Mucosa of stomach (tissue), 1 donor: ENCODE results near the gene NDUFS2.
A peak's percentile ranks its signal among the peaks of the same experiment; 100 is the strongest.

Source experiments
- H3K27me3 ChIP-seq: one replicate; pipeline ENCODE4 v1.7.0; 2013; ENCODE audit warnings: mild to moderate bottlenecking, low read length; ENCODE audit not compliant: control insufficient read depth, insufficient read depth
- H3K36me3 ChIP-seq: one replicate; pipeline ENCODE4 v1.7.0; 2013; ENCODE audit warnings: low read length; ENCODE audit not compliant: control insufficient read depth, insufficient read depth
- H3K4me1 ChIP-seq: one replicate; pipeline ENCODE4 v1.7.0; 2013; ENCODE audit warnings: mild to moderate bottlenecking, low read length; ENCODE audit not compliant: control insufficient read depth, insufficient read depth
- H3K4me3 ChIP-seq: one replicate; pipeline ENCODE4 v1.7.0; 2013; ENCODE audit warnings: low read length
- H3K9ac ChIP-seq: one replicate; pipeline ENCODE4 v1.7.0; 2013; ENCODE audit warnings: mild to moderate bottlenecking, low read length, moderate library complexity
- H3K9me3 ChIP-seq: one replicate; pipeline ENCODE4 v1.7.0; 2013; ENCODE audit warnings: mild to moderate bottlenecking, low read length, moderate library complexity; ENCODE audit not compliant: control insufficient read depth
- donor health status: Pancreatic carcinoma.

NDUFS2 gene

DNA sequence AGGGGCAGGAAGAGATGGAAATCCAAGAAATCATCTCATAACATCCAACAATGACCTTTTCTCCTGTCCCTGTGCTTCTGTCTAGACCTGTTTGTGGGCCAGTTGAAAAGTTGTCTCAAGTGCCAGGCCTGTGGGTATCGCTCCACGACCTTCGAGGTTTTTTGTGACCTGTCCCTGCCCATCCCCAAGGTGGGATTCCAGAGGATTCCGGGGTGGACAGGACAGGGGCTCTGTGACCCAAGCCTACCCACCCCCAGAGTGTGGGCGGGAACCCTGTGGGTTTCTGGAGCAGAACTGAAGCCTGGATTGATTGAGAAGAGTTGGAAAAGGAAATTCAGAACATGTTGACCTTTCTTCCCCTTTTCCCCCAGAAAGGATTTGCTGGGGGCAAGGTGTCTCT, 38.4 kb upstream of the NDUFS2 start:
- peaks cover 38% of the 10 kb centered on the region for H3K4me1 ChIP-seq
- H3K36me3 ChIP-seq = no peaks in the 10 kb centered on the region
- no peaks in the 10 kb centered on the region for H3K27me3 ChIP-seq
- no peak overlapping the region for H3K9ac ChIP-seq
- no peak overlapping the region for H3K4me3 ChIP-seq
- H3K9me3 ChIP-seq = no peaks in the 10 kb centered on the region

DNA sequence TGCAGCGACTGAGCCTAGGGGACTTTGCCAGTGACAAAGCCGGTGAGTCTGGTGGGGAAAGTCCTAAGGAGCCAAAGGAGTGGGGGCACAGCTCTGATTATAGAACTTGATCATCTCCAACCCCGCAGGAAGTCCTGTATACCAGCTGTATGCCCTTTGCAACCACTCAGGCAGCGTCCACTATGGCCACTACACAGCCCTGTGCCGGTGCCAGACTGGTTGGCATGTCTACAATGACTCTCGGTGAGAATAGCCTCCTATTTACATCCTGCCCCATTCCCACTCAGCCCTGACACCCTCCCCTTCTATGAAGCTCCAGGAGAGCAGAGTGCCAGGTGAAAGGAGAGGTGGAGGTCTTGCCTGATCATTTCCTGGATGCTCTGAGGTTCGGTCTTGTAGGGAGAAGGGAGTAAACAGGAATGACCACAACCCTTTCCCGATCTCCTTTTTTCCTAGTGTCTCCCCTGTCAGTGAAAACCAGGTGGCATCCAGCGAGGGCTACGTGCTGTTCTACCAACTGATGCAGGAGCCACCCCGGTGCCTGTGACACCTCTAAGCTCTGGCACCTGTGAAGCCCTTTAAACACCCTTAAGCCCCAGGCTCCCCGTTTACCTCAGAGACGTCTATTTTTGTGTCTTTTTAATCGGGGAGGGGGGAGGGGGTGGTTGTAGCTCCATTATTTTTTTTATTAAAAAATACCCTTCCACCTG, 37.1 kb upstream of the NDUFS2 start:
- Histone ChIP-seq H3K9ac (peak overlapping the region; percentile 81), H3K36me3 (no peaks in the 10 kb centered on the region), H3K27me3 (no peaks in the 10 kb centered on the region), H3K4me3 (peak overlapping the region; percentile 43), H3K4me1 (peaks cover 30% of the 10 kb centered on the region), H3K9me3 (no peaks in the 10 kb centered on the region)

DNA sequence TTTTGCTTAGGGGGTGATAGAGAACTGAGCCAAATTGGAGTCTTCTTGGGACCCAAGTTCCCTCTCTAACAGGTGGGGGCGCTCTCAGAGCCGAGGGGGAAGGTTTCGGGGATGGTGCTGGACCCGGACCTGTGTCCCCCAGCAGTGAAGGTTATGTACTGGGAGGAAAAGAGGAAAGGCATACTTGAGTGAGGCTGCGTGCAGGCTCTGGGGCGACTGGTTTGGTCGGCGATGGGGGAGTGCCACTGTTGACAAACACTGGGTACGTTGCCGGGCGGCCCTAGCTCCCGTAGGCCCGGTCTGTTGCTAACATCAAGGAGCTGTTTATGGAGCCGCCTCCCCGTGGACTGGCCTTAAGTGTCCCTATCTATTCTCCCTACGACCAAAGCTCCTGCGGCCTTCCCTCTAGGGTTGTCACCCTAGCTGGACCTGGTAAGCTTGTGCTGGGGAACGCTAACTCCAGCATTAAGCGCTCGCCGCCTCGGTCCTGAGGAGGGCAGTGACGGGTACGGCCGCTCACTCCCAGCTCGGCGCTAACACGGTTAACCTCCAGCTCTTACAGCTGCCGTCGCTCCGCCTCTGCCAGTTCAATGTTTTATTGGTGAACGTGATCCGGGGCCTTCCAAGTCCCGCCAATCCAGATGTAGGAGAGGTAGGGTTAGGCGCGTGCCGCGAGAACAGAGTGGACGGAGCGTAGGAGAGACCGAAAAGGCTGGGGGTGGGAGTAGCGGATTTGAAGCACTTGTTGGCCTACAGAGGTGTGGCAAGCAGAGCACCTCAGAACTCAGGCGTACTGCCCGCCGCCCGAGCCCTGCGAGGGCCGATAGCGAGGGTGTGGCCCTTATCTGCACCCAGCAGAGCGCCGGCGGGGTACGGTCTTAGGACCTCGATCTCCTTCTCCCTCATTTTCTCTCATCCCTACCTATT, 36.2 kb upstream of the NDUFS2 start, which contains the start of gene PPOX:
Gene PPOX, plus strand, starts transcription at position 685 of the 927 bp plus-strand sequence. CDS start 422 bp downstream, outside the sequence.
- Histone ChIP-seq H3K4me1 (peaks cover 20% of the 10 kb centered on the region), H3K27me3 (no peaks in the 10 kb centered on the region), H3K9me3 (no peaks in the 10 kb centered on the region), H3K36me3 (peaks cover 7% of the 10 kb centered on the region), H3K9ac (peak within 1 kb of the TSS; percentile 81), H3K4me3 (peak within 1 kb of the TSS; percentile 43)

DNA sequence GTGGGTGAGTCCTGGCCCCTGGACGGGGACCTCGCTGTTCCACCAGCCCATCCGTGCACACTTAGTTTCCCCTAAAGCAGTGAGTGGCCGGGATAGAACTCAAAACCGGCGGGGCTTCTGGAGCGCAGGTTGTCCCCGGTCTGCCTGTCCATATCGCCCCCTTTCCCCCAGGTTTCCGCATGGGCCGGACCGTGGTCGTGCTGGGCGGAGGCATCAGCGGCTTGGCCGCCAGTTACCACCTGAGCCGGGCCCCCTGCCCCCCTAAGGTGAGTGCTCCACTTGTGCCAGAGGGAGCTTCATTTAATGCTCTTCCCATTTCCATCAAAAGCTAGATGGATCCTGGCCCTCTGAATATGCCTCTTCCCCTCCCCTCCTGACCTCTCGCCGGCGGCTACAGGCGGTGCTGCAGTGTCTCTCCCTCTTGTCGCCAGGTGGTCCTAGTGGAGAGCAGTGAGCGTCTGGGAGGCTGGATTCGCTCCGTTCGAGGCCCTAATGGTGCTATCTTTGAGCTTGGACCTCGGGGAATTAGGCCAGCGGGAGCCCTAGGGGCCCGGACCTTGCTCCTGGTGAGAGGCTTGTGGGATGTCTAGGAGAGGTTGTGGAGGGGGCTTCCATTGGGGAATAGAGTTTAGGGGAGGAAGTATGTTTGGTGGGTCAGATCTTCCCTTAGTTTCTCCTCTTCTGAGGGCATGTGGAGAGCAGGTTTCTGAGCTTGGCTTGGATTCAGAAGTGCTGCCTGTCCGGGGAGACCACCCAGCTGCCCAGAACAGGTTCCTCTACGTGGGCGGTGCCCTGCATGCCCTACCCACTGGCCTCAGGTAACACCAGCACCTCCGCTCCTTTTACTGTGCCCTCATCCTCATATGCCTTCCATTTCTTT, 35.3 kb upstream of the NDUFS2 start:
- Histone ChIP-seq H3K9ac (peak overlapping the region; percentile 73), H3K4me1 (peaks cover 17% of the 10 kb centered on the region), H3K4me3 (peak overlapping the region; percentile 42), H3K36me3 (peaks cover 7% of the 10 kb centered on the region), H3K9me3 (no peaks in the 10 kb centered on the region), H3K27me3 (no peaks in the 10 kb centered on the region)

DNA sequence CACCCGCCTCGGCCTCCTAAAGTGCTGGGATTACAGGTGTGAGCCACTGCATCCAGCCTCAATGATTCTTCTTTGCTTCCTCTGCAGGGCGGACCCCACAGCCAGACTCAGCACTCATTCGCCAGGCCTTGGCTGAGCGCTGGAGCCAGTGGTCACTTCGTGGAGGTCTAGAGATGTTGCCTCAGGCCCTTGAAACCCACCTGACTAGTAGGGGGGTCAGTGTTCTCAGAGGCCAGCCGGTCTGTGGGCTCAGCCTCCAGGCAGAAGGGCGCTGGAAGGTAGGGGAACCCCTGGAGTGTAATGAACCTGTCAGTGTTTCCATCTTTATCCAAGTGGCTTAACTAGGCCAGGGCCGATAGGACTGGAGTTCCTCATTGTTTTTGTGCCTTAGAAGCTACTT, 33.3 kb upstream of the NDUFS2 start:
- H3K27me3 ChIP-seq = no peaks in the 10 kb centered on the region
- H3K4me3 ChIP-seq = no peak overlapping the region
- peaks cover 11% of the 10 kb centered on the region for H3K36me3 ChIP-seq
- no peak overlapping the region for H3K9ac ChIP-seq
- H3K9me3 ChIP-seq = no peaks in the 10 kb centered on the region
- peaks cover 17% of the 10 kb centered on the region for H3K4me1 ChIP-seq

DNA sequence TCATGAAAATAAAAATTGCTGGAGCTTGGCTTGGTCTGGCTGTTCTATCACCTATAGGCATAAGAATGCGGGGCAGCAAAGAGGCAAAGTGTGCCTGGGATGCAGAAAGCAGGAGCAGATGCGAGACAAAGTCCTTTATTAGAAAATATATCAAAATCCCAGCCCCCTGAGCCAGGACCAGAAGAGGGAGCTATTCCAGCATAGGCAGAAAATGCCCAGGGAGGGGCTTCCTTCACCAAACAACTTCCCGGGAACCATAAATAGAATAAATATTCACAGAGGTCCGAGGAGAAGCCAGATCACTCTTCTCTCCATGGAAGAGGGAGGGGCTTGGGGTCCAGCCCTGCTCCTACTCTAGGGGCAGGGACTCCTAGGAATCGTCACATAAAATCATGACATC, 31.0 kb upstream of the NDUFS2 start:
- H3K4me3 ChIP-seq = no peak overlapping the region
- H3K9ac ChIP-seq = no peak overlapping the region
- H3K4me1 ChIP-seq = peaks cover 9% of the 10 kb centered on the region
- H3K9me3 ChIP-seq = no peaks in the 10 kb centered on the region
- H3K27me3 ChIP-seq = no peaks in the 10 kb centered on the region
- peaks cover 11% of the 10 kb centered on the region for H3K36me3 ChIP-seq

DNA sequence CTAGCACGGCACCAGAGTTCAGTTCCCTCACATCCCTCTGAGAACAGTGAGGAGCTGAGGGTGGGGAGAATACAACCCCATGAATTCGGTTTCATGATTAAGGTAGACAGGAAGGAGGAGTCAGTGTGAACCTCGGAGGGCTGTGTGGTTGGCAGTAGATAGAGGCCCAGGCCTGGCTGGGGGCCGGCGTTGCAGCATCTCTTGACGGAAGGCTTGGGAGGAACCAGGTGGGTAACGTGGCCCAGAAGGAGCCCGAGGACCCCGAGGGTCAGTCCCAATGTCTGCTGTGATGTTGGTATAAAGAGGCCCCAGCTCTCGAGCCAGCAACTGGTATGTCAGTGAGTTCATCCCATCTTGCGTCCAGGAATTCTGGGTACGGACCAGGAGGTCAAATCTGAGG, 30.5 kb upstream of the NDUFS2 start:
- H3K4me3 ChIP-seq = no peak overlapping the region
- no peaks in the 10 kb centered on the region for H3K9me3 ChIP-seq
- H3K27me3 ChIP-seq = no peaks in the 10 kb centered on the region
- H3K4me1 ChIP-seq = peaks cover 13% of the 10 kb centered on the region
- H3K36me3 ChIP-seq = peaks cover 11% of the 10 kb centered on the region
- no peak overlapping the region for H3K9ac ChIP-seq

DNA sequence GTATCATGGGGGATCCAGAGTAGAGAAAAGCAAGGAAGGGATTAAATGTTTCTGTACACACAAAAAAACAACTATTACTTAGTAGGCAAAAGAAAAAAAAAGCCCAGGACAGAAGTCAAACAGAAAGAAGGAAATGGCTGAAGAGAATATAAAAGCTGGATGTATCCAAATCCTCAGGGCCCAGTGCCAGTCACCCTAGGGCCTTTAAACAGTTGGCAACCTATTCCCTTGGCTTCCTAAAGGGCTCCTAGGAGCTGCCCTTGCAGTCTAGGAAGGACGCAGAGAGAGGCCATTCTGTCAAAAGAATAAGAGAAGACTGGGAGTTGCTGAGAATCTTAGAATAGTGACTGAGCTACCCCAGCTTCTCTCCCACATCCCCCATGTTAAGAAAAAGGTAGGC, 29.8 kb upstream of the NDUFS2 start:
- peaks cover 11% of the 10 kb centered on the region for H3K36me3 ChIP-seq
- no peak overlapping the region for H3K9ac ChIP-seq
- H3K4me3 ChIP-seq = no peak overlapping the region
- no peaks in the 10 kb centered on the region for H3K27me3 ChIP-seq
- H3K4me1 ChIP-seq = peaks cover 7% of the 10 kb centered on the region
- no peaks in the 10 kb centered on the region for H3K9me3 ChIP-seq

DNA sequence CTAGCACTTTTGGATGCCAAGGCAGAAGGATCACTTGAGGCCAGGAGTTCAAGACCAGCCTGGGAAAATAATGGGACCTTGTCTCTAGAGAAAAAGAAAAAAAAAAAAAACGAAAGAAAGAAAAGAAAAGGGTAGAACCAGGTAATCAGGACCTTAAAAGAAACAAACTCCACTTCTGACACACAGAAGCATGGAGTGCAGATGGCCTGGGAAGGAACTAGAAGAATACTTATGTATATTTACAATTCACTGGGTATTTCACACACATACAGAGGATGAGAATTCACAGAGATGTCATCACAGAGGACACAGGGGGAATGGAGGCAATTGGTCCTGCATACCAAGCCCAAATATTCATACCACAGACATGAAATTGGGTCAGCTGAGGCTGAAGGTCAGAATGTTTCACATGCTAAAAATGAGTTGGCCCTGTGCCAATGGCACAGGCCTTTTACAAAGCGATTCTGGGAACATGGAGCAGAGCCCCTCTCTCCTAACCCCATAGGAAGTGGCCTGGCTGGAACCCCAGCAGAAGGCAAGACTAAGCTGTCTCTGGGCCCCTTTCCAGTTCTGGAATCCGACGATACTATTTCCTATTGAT, 29.3 kb upstream of the NDUFS2 start:
- Histone ChIP-seq H3K4me1 (peaks cover 7% of the 10 kb centered on the region), H3K27me3 (no peaks in the 10 kb centered on the region), H3K9me3 (no peaks in the 10 kb centered on the region), H3K36me3 (peaks cover 11% of the 10 kb centered on the region), H3K9ac (no peak overlapping the region), H3K4me3 (no peak overlapping the region)

DNA sequence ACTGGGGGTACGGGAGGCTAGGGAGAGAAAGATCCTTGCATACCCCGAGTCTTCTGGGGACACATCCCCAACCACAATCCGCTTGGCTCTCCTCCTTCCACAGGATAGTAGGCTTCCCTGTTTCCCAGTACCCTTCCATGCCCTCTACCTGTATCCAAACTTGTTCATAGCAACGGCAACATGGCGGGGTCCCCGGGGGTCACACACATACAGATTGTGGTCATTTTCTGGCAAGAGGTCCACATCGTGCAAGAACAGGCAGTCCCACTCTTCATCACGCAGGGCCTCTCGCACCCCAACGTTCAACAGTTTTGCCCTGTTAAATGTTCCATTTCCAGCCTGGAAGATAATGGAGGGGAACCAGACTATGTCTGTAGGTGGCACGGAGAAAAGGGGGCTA, 28.5 kb upstream of the NDUFS2 start:
- no peak overlapping the region for H3K9ac ChIP-seq
- no peak overlapping the region for H3K4me3 ChIP-seq
- H3K36me3 ChIP-seq = peaks cover 11% of the 10 kb centered on the region
- H3K27me3 ChIP-seq = no peaks in the 10 kb centered on the region
- H3K4me1 ChIP-seq = peaks cover 12% of the 10 kb centered on the region
- H3K9me3 ChIP-seq = no peaks in the 10 kb centered on the region

DNA sequence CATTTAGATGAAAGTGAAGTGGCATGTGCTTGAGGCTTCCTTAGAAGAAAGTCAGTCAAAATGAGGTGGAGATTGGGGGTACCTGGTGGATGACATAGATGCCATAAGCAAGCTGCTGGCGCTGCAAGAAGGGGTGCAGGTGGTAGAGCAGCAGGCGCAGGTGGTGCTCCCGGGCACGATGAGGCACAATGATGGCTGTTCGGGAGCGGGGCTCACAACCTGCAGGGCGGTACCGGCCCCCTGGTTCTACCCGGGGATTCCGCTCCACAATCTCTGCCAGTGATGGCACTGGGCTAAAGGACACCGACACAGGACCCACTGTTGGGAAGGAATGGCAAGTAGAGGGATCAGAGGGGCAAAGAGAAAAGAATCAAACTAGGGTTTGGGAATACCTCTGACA, 27.3 kb upstream of the NDUFS2 start:
- H3K4me1 ChIP-seq = peaks cover 12% of the 10 kb centered on the region
- H3K36me3 ChIP-seq = peaks cover 11% of the 10 kb centered on the region
- no peaks in the 10 kb centered on the region for H3K27me3 ChIP-seq
- no peaks in the 10 kb centered on the region for H3K9me3 ChIP-seq
- no peak overlapping the region for H3K9ac ChIP-seq
- H3K4me3 ChIP-seq = no peak overlapping the region
